ENCODE data around the gene ADCY3.

Gene ADCY3

DNA sequence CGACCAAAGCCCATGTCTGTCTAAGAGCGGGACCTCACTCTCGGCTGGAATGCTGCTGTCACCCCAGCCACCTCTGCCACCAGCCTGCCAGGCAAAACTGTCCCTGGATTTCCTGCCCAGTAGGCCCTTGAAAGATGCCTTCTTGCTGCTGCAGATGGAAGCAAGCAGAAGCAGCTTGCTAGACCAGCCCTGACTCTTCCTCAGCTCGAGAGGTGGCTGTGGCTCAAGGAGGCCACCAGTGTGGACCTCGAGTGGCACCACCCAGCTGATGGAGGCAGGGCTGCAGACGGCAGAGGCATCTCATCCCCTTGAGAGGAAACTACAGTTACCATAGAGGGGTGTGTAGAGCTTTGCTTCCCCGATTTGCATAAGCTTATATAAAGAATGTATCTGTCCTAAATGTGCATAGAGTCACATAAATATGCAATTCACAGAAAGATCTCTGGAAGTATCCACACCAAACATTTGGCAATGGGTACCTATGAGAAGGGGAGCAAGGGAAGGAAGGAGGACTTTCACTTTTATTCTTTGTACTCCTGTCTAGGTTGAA, 20.6 kb downstream of the ADCY3 start:
- no peak for DNase-seq

DNA sequence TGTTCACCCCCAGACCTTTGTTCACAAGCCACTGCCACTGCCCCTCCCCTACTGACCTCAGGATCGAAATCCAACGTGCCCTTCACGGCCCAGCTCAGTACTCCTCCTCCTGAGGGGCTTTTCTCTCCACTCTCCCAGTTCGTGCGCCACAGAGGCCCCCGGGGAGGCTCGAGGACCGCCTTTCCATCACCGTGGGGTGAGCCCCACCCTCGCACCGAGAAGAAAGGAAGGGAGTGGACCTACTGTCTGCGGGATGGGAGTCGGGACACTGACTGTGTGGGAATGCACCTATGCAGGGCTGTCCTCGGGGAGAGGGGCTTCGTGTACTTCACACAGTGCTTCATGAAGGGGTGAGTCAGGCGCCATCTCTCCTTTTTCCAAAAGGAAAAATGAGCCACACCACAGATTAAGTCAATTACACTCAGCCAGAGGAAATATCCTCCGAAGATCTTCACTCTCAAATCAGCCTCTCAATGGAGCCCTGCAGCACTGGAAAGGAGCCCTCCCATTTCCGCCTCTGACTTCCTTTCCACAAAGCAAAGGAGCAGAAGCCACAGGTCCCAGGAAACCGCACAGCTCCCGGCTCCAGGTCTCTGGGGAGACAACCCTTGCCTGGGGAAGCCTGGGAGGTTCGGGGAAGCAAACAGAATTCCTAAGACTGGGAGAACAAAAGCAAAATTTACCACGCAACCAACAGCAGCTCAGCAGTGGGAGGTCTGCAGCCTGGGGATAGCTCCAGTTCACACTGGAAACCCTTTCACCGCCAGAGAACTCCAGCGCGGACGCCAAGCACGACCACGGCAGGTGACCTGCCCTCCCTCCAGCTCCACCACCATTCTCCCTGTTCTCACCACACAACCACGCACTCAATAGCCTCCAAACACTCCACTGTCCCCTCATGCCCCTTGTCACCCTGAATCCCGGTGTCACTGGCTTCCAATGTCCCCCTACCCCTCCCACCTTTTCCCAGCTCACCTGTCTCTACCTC, 21.6 kb downstream of the ADCY3 start:
- no peak for DNase-seq

DNA sequence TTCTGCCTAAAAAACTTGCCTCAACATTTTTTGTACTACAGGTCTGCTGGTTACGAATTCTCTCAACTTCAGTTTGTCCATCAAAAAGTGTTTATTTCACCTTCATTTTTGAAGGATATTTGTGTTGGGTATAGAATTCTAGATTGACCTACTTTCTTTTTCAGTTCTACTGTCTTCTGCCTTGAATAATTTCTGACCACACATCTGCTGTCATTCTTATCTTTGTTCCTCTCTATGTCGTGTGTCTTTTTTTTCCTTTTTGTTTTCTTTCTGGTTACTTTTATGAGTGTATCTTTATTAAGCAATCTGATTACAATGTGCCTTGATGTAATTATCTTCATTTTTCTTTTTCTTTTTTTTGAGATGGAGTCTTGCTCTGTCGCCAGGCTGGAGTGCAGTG, 25.3 kb downstream of the ADCY3 start:
- DNase-seq, result no peak

DNA sequence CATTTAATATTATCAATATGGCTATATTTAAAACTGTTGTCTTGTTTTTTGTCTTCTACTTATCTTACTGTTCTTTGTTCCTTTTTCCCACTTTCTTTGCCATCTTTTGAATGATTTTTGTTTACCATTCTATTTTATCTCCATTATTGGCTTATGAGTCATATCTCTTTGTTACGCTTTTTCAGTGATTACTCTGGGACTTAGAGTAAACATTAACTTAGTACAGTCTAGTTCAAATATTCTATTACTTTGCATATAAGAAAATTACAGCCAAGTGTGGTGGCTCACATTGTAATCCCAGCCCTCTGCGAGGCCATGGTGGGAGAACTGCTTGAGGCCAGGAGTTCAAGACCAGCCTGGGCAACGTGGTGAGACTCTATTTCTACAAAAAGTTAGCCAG, 26.1 kb downstream of the ADCY3 start:
- DNase-seq, result no peak

DNA sequence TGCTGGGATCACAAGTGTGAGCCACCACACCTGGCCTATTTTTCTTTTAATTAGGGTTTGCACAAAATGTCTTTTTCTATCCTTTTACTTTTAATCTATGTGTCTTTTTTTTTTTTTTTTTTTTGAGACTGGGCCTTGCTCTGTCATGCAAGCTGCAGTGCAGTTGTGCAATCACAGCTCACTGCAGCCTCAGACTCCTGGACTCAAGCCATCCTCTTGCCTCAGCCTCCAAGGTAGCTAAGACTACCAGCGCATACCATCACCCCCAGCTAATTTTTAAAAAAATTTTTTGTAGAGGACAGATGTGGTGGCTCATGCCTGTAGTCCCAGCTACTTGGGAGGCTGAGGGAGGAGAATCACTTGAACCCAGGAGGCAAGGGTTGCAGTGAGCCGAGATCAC, 27.1 kb downstream of the ADCY3 start:
- no peak for DNase-seq

DNA sequence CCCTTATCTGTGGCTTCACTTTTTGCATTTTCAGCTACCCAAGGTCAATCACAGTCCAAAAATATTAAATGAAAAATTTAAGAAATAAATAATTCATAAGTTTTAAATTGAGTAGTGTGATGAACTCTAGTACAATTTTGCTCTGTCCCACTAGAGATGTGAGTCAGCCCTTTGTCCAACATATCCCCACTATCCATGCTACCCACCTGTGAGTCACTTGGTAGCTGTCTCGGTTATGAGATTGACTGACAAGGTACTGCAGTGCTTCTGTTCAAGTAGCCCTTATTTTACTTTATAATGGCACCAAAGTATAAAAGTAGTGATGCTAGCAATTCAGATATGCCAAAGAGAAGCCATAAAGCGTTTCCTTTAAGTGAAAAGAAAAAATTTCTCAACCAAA, 28.8 kb downstream of the ADCY3 start:
- no peak for DNase-seq

DNA sequence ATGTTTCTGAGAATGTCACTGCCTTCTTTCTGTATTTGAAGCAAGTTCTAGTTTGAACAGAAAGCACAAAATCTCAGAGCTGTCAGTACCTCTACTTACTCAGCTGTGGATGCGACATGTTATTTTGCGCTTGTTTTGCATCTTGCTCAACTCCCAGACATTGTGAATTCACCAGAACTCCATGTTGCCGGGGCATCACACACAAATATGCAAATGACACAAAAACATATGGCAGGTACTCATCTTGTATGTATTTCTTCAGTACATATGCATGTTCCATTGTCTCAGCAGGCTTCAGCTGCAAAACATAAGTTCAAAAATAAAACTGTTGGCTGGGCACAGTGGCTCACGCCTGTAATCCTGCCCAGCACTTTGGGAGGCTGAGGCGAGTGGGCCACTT, 30.8 kb downstream of the ADCY3 start:
- DNase-seq, result no peak

DNA sequence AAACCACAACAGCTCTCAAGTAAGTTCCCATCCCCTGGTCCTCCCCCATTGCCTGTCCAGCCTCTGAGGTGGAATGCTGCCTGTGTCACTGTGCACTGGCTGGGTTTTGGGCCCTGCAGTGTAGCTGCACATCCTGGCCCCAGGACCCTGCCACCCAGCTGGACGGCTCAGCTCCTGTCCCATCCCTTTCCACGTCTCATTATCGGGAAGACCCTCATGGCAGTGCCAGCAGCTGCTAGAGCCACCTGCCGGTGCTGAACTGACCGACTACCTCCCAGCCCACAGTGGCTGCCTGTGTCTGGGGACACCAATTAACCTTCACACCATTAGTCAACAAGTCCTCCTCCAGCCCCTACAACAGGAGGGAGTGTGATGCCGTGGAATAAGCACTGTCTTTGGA, 31.9 kb downstream of the ADCY3 start:
- DNase-seq, result no peak

DNA sequence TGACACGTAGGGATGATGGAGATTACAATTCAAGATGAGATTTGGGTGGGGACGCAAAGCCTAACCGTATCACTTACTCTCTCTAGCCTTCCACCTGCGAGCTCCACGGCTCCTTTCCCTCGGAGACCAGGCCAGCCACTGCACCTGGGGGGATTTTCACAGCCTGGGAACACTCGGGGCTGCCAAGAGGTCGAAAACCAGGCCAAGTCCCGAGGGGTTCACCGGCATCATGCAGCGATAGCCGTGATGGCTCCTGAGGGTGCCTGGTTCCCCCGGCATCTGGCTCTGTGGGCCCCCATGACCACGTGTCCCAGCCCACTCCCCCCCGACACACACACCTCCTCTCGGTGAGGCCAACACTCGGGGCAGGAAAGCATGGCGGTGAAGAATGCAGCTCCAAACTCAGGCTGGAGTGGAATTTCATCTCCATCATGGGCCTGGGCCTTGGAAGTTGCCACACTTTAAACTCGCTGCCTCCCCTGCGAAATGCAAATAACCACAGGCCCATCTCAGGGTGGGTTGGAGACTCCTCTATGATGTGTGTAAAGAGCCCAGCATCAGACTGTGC, 32.6 kb downstream of the ADCY3 start:
- no peak for DNase-seq

DNA sequence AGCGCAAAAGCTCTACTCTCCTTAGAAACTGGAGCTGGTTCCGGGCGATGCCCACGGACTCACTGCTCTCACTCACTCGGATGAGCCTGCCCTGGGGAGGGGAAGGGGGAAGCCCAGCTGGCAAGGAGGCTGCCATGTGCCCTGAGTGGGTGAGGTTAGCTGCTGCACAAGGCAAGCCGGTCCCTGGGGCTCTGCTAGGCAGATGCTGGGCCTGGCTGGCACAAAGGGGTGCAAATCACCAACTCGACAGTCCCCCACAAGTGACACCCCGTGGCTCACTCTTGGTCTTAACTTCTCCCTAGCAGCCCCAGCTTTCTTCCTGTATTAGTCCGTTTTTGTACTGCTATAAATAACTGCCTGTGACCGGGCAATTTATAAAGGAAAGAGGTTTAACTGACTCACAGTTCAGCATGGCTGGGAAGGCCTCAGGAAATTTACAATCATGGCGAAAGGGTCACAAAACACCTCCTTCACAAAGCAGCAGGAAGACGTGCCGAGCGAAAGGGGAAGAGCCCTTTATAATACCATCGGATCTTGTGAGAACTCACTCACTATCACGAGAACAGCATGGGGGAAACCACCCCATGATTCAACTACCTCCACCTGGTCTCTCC, 33.2 kb downstream of the ADCY3 start:
- DNase-seq, result no peak

DNA sequence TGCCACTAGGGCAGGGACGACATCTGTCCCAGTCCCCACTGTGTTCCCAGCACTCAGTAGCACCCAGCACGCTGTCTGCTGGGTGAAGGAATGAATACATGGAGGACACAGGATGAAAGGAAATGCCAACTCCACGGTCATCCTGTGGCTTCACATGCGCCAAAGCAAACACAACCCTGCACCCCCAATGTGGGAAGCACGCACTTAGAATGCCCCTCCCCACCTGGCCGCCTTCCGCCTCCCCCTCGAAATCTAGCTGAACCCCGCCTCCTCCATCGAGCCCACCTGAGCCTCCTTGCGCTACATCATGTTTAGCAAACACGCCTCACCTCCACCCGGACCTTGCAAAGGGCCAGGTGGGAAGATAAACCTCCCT, 33.9 kb downstream of the ADCY3 start:
- DNase-seq, result no peak

DNA sequence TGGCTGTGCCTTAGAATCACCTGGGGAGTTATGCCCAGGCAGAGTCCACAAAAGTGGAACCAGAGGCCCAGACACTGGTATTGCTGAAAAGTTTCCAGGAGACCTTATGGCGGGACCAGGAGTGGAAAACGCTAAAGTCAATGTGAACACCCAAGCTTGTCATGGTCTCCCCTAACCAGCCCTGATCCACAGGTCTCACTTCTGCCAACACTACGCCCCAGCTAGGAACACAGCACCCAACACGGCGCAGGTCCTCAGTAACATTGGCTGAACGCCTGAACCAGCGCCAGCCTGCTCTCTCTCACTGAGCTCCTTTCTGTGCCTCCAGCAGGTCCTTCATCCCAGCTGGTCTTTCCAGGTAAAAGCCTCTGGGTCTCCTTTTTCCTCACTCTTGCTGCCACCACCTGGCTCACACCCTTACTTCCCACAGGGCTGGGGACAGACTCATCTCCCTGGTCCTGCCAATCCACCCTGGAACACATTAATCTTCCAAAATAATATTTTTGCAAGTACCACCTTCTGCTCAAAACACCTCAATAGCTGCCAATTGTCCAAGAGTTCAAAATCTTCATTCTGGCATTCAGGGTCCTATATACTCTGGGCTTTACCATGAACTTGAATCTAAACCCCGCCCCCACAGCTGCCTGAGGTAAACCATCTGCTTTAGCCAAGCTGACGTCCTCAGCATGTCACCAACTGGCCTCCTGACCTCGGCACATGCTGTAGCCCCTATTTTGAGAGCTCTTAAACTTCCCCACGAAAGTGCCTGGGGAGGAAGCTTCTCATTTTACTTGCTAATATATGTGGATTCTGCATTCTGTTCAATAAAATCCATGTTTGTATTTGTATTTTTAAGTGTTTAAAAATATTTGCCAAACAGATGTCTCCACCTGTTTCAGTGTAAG, 34.6 kb downstream of the ADCY3 start:
- DNase-seq, result no peak

DNA sequence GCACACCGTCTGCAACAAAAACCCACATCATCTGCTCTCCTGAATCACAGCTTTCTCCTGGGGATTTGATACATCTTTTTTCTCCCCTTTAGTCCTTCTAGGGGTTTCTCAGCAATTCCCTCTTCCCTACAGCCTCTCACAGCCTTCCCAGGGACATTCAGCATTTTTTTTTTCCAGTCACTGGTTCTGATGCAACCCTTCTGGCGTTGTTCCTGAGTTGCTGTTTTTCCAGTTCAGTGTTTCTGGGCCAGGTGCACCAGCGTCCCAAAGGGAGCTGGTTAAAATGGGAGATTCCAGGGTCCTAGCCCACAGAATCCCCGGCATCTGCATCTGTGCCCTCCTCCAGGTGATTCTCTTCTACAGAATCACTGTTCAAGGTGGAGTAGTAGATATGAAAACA, 36.1 kb downstream of the ADCY3 start:
- no peak for DNase-seq

DNA sequence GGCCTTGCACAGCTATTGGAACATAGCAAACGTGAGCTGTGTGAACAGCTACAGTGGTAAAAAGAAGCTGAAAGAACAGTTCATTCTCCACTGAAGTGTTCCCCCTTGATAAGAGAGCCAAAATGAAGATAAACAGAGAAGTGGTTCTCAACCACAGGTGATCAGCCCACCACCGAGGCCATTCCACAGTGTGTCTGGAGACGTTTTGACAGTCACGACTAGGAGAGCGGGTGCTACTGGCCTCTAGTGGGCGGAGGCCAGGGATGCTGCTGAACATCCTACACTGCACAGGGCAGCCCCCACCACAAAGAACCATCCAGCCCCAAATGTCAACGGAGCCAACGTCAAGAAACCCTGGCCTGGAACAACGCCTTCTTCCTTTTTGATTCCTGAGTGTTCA, 38.4 kb downstream of the ADCY3 start:
- no peak for DNase-seq

DNA sequence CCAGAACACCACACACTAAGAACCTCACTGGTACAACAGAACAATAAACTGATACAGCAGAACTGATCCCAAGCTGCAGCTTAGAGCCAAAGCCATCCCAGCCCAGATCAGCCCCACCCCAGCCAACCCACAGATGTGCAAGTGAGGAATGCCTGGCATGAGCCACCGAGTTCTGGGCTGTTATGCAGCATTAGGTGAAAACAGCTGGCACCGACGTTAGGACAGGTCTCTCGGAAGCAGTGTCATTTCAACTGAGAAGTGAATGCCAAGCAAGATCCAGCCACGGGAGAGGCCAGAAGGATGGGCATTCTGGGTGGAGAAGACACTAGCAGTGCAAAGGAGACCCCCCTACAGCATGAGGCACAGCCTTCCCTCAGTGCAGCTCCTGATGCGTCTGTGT, 38.9 kb downstream of the ADCY3 start:
- no peak for DNase-seq

DNA sequence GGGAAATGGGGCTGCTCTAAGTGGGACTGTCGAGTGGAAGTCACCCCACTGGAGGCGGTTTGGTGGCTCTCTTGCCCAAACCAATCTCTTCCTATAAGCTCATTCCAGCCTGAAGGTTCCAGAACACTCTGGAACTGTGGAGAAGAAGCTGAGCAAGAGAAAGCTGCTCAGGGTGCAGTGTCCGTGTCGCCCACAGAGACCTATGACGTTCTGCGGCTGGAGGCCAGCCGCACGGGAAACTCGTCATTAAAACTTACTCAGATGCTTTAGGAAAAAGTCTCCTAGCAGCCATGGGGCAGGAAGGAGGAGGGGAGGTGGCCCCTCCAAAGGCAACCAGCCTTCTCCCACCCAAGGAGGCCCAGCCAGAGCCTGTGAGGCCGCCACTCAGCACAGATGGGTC, 41.7 kb downstream of the ADCY3 start:
- no peak for DNase-seq

DNA sequence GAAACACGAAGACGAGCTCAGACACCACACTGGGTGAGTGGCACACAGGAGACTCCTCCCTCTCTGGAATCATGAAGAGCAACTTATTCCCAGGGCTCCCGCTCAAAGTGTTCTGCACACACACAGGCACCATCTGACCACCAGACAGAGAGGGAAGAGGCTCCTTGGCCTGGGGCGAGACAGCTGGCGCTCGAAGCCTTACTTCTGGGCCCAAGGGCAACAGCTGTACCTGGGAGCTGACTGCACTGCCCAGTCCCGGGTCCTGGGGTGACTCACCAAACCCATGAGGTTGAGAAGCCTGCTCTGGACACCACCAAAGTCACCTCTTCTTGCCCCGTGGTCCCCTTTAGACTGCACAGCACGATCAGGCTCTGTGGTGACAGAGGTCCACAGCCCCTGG, 42.4 kb downstream of the ADCY3 start:
- DNase-seq, result no peak

DNA sequence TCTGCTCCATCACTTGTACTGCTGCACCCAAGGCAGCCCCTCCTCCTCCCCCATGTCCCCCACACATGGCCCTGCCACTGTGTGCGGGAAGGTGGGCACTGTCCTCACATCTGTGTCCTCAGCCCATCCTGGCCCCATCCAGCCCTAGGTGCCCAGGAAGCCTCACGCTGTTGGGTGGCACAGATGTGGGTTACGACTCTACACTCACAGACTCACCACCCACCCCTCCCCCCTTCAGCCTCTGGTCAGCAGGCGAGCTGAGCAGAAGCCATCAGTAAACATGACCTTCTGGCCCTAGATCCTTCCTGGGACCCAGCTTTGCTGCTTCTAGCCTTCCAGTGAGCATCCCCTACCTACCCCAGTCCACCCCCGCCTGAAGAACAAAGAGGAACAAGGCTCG, 43.0 kb downstream of the ADCY3 start:
- no peak for DNase-seq

DNA sequence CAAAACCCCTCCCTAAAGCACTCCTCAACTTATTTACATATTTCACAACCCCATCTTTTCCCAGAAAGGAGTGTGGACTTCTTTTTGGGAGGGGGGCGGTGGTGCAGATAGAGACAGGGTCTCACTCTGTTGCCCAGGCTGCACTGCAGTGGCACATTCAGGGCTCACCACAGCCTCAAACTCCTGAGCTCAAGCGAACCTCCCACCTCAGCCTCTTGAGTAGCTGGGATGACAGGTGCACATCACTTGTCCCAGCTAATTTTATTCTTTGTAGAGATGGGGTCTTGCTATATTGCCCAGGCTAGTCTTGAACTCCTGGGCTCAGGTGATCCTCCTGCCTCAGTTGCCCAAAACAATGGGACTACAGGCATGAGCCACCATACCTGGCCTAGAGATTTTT, 44.1 kb downstream of the ADCY3 start:
- no peak for DNase-seq

DNA sequence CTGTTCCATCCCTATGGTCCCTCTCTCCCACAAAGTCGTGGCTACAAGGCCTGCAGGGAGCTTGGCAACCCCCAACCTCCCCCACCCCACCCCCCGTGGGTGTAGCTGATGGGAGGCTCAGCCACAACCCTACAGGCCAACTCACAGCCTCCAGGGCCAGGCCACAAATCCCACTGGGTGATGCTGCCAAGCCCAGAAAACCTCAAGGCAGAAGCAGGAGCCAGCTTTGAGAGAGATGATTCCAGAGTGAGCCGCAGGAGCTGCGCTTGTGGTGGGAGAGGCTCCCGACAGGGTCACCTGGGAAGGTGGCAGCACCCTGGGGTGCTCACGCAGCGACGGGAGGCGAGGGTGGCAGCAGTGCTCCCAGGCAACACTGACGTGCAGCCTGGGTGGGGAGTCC, 44.8 kb downstream of the ADCY3 start:
- DNase-seq, result no peak

DNA sequence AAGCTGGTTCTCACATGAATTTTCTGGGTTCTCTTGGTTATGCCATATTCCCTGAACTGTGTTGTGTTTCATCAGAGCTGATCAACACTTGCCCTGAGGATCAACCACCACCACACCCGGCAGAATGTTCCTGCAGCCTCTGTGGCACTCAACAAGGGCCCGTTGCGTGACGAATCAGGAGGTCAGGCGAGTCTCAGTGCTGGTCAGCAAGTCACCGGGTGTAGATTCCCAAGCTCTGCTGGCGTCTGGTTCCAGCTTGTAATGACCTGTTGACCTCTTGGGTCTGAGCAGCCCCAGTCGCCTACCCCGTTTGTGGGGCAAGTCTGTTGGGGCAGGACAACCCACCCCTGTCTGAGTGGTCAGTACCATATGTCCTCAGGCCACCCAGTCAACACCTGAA, 46.0 kb downstream of the ADCY3 start:
- DNase-seq, result no peak

DNA sequence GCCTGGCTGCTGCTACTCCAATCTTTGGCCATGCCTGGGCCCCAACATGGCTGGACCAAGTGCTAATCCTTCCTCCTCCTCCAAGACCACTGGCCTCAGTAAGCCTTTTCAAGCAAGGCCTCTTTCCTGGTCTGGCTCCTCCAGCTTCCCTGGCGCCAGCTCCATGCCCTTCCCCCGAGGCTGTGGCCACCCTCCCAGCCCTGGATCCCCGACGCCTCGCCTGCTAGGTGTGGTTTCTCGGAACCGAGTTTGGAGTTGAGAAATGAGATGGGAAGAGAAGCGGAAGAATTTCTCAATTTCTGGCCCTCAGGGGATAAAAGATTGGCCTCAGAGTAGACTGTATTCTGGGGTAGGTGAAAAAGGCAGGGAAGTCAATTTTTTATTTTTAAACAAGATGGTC, 46.4 kb downstream of the ADCY3 start:
- DNase-seq, result no peak

All from NCI-H748 treated with DMSO at 0.1 percent for 48 hours (cell line).